ENCODE data around the gene PODXL2. TPM values are rescaled to one million over a fixed set of nuclear protein-coding genes. Genes with fewer than 3 reads are reported as not detected.
"Not testable (repeated sequence)": the region's sequence is repeated elsewhere in the genome, so short reads cannot be mapped to it uniquely, and the experiment has no call there.

The PODXL2 gene
- total RNA-seq, 1 donor from 2014 or later = 9.8 TPM

DNA sequence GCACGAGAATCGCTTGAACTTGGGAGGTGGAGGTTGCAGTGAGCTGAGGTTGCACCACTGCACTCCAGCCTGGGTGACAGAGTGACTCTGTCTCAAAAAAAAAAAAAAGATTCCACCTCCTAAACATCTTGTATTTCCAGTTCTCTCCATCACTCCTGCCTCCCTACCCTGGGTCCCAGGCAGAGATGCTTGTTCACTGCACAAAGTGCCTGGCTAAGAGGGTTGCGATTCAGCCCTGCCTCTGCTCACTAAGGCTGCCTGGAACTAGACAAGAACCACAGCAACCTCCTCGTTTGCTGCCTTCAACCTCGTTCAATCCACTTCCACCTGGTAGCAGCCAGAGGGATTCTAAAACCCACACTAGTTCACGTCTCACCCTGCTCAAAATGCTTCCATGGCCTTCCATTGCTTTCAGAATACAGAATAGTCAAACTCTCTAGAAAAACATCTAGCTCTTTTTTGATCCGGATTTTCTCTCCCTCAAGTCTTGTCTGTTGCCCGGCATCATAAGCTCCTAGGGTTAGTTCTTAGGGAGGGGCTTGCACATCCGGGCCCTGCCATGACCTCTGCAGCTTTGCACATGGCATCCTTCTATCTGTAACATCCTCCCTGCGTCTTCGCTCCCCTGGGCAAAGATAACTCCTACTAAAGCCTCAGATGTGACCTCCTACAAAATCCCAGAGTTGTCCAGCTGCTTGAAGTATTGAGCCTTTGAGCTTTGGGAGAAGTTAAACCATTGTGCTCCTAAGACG, 31.8 kb upstream of the PODXL2 start:
- peak overlapping the region; percentile 54 for H3K27ac Mint-ChIP-seq
- intact Hi-C loops (cut with micrococcal nuclease) = no loop called here

GRCh38 chr3:127598841-127599570, 30.0 kb upstream of the PODXL2 start:
- no peaks in the 10 kb centered on the region for H3K27me3 Mint-ChIP-seq
- no peak for DNase-seq
- peaks cover 33% of the 10 kb centered on the region for H3K36me3 Mint-ChIP-seq (ENCODE audit: low read depth)
- peaks cover 41% of the 10 kb centered on the region for H3K4me1 Mint-ChIP-seq
- H3K9me3 Mint-ChIP-seq = no peaks in the 10 kb centered on the region
- H3K27ac Mint-ChIP-seq = peak overlapping the region; percentile 95
- peak overlapping the region; percentile 90 for H3K4me3 Mint-ChIP-seq
- intact Hi-C loops (cut with micrococcal nuclease) = loop anchor here (1.0 to 2.0 kb wide), 3 partner anchors 9 to 454 kb away; partner anchors contain the start of genes ABTB1, SEC61A1 and TPRA1

More for the DNA sequence above, 31.8 kb upstream of the PODXL2 start:
- peak overlapping the region; percentile 90 for H3K4me3 Mint-ChIP-seq
- H3K36me3 Mint-ChIP-seq (ENCODE audit: low read depth) = peaks cover 26% of the 10 kb centered on the region
- H3K4me1 Mint-ChIP-seq = peaks cover 33% of the 10 kb centered on the region
- H3K27me3 Mint-ChIP-seq = no peaks in the 10 kb centered on the region
- DNase-seq = no peak
- no peaks in the 10 kb centered on the region for H3K9me3 Mint-ChIP-seq

DNA sequence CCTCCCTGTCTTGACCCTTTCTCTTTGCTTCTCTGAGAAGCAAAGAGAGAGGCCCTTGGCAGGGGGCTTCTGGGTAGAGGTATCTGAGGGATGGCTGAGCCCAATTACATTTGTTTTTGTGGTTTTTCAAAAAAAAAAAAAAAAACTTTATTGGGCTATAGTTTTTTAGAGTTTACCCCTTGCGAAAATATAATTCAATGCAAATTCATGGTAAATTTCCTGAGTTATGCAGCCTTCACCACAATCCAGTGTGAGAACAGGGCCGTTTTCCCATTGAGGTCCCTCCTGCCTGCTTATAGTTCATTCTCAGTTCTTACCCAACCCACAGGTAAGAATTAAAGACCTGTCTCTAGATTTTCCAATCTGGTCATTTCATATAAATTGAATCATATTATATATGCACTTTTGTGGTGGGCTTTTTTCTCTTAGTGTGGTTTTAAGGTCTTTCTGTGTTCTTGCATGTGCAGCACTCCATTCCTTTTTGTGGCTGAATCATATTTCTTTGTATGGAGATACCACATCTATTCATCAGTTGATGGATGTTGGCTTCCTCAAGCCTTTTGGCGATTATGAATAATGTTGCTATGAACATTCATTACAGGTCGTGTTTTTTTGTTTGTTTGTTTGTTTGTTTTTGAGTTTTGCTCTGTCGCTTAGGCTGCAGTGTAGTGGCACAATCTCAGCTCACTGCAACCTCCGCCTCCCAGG, 28.1 kb upstream of the PODXL2 start:
- Mint-ChIP-seq H3K4me3 (peak overlapping the region; percentile 24), H3K36me3 (ENCODE audit: low read depth) (peaks cover 47% of the 10 kb centered on the region), H3K9me3 (no peaks in the 10 kb centered on the region), H3K4me1 (peaks cover 43% of the 10 kb centered on the region), H3K27me3 (no peaks in the 10 kb centered on the region), H3K27ac (no peak overlapping the region)
- intact Hi-C loops (cut with micrococcal nuclease) = no loop called here
- DNase-seq = no peak

GRCh38 chr3:127604035-127604434, 24.9 kb upstream of the PODXL2 start:
- Mint-ChIP-seq H3K27me3 (no peaks in the 10 kb centered on the region), H3K27ac (peak overlapping the region; percentile 54), H3K9me3 (no peaks in the 10 kb centered on the region), H3K36me3 (ENCODE audit: low read depth) (peaks cover 69% of the 10 kb centered on the region), H3K4me3 (no peak overlapping the region), H3K4me1 (peaks cover 34% of the 10 kb centered on the region)
- intact Hi-C loops (cut with micrococcal nuclease) = no loop called here
- DNase-seq = no peak

- H3K27ac Mint-ChIP-seq = peak overlapping the region; percentile 29
Measured at GRCh38 chr3:127604546-127605165, 24.3 kb upstream of the PODXL2 start.

DNA sequence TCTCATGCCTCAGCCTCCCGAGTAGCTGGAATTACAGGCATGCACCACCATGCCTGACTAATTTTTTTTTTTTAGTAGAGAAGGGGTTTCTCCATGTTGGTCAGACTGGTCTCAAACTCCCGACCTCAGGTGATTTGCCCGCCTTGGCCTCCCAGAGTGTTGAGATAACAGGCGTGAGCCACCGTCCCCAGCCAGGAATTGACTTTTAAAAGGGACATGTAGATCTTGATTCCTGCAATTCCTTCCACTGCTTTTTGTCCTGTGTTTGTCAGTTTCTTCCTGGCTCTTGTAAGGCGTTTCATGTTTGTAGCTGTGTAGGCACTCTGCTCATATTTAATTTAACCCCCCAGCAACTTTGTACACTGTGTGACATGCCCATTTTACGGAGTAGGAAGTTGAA, 23.4 kb upstream of the PODXL2 start:
- H3K4me1 Mint-ChIP-seq = peaks cover 30% of the 10 kb centered on the region
- H3K9me3 Mint-ChIP-seq; DNase-seq; intact Hi-C loops (cut with micrococcal nuclease); H3K4me3 Mint-ChIP-seq; H3K27me3 Mint-ChIP-seq; H3K27ac Mint-ChIP-seq: not testable (repeated sequence)
- peaks cover 73% of the 10 kb centered on the region for H3K36me3 Mint-ChIP-seq (ENCODE audit: low read depth)

More at GRCh38 chr3:127604546-127605165, 24.3 kb upstream of the PODXL2 start:
- Mint-ChIP-seq H3K36me3 (ENCODE audit: low read depth) (peaks cover 69% of the 10 kb centered on the region), H3K4me1 (peaks cover 30% of the 10 kb centered on the region), H3K9me3 (no peaks in the 10 kb centered on the region), H3K27me3 (no peaks in the 10 kb centered on the region), H3K4me3 (no peak overlapping the region)
- no peak for DNase-seq
- intact Hi-C loops (cut with micrococcal nuclease) = no loop called here

DNA sequence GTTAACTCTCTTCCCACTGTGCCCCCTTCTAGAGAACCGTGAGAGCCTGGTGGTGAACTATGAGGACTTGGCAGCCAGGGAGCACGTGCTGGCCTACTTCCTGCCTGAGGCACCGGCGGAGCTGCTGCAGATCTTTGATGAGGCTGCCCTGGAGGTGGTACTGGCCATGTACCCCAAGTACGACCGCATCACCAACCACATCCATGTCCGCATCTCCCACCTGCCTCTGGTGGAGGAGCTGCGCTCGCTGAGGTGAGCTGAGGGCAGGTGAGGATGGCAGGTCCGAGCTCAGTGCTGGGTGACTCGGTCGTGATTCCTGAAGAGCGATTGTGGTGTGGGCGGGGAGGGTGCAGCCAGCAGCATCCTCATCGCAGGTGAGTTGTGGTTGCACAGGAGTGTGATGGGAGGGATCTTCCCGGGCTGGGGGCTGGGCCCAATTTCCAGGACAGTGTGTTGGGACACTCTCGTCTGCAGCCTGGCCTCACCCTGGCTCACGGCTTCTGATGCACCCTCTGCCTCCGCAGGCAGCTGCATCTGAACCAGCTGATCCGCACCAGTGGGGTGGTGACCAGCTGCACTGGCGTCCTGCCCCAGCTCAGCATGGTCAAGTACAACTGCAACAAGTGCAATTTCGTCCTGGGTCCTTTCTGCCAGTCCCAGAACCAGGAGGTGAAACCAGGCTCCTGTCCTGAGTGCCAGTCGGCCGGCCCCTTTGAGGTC, 22.7 kb upstream of the PODXL2 start:
- H3K27ac Mint-ChIP-seq = no peak overlapping the region
- no peaks in the 10 kb centered on the region for H3K9me3 Mint-ChIP-seq
- H3K36me3 Mint-ChIP-seq (ENCODE audit: low read depth) = peaks cover 73% of the 10 kb centered on the region
- no peaks in the 10 kb centered on the region for H3K27me3 Mint-ChIP-seq
- intact Hi-C loops (cut with micrococcal nuclease) = no loop called here
- no peak for DNase-seq
- H3K4me3 Mint-ChIP-seq = no peak overlapping the region
- peaks cover 27% of the 10 kb centered on the region for H3K4me1 Mint-ChIP-seq

- Mint-ChIP-seq H3K36me3 (ENCODE audit: low read depth) (peaks cover 71% of the 10 kb centered on the region), H3K27ac (no peak overlapping the region), H3K4me1 (peaks cover 22% of the 10 kb centered on the region), H3K9me3 (no peaks in the 10 kb centered on the region), H3K4me3 (no peak overlapping the region), H3K27me3 (no peaks in the 10 kb centered on the region)
- intact Hi-C loops (cut with micrococcal nuclease) = no loop called here
- no peak for DNase-seq
Measured at GRCh38 chr3:127606981-127607595, 21.9 kb upstream of the PODXL2 start.

DNA sequence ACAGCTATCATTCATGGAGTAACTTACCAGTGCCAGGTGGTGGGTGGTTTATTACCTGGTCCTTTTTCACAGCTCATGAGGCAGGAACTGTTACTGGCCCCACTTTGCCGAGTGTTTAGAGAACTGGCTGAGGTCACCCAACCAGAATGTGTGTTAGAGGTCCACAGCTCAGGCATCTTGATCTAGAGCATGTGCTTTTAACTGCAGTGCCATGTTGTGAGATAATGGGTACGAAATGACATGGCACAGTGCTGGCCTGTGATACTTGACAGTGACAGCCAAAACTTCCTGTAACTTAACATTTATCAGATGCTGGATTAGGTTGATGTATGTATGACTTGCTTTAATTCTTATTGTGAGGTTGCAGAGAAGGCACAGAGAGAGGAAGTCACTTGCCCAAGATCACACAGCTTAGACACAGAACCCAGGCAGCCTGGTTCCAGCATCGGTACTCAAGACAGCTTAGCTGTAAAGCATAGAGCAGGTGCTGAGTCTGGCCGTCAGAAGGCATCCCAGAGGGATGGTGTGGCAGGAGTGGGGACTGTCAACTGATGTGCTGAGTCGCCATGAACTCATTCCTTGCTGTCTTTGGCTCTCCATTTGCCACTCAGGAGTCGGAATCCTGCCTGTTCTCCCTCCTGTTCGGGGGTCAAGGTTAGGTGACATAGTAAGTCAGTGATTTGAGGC, 21.2 kb upstream of the PODXL2 start:
- H3K9me3 Mint-ChIP-seq = no peaks in the 10 kb centered on the region
- intact Hi-C loops (cut with micrococcal nuclease) = no loop called here
- H3K4me3 Mint-ChIP-seq = no peak overlapping the region
- peaks cover 20% of the 10 kb centered on the region for H3K4me1 Mint-ChIP-seq
- no peaks in the 10 kb centered on the region for H3K27me3 Mint-ChIP-seq
- H3K27ac Mint-ChIP-seq = peak overlapping the region; percentile 1
- DNase-seq = no peak
- peaks cover 71% of the 10 kb centered on the region for H3K36me3 Mint-ChIP-seq (ENCODE audit: low read depth)

GRCh38 chr3:127608362-127608718, 20.6 kb upstream of the PODXL2 start:
- Mint-ChIP-seq H3K9me3 (no peaks in the 10 kb centered on the region), H3K36me3 (ENCODE audit: low read depth) (peaks cover 75% of the 10 kb centered on the region), H3K27ac (no peak overlapping the region), H3K27me3 (no peaks in the 10 kb centered on the region), H3K4me3 (no peak overlapping the region), H3K4me1 (peaks cover 24% of the 10 kb centered on the region)
- no peak for DNase-seq
- intact Hi-C loops (cut with micrococcal nuclease) = no loop called here

- no peak overlapping the region for H3K27ac Mint-ChIP-seq
- intact Hi-C loops (cut with micrococcal nuclease) = no loop called here
- peaks cover 24% of the 10 kb centered on the region for H3K4me1 Mint-ChIP-seq
- no peaks in the 10 kb centered on the region for H3K9me3 Mint-ChIP-seq
- peaks cover 78% of the 10 kb centered on the region for H3K36me3 Mint-ChIP-seq (ENCODE audit: low read depth)
- DNase-seq = no peak
- no peak overlapping the region for H3K4me3 Mint-ChIP-seq
- H3K27me3 Mint-ChIP-seq = no peaks in the 10 kb centered on the region
Measured at GRCh38 chr3:127610105-127610504, 18.9 kb upstream of the PODXL2 start.

DNA sequence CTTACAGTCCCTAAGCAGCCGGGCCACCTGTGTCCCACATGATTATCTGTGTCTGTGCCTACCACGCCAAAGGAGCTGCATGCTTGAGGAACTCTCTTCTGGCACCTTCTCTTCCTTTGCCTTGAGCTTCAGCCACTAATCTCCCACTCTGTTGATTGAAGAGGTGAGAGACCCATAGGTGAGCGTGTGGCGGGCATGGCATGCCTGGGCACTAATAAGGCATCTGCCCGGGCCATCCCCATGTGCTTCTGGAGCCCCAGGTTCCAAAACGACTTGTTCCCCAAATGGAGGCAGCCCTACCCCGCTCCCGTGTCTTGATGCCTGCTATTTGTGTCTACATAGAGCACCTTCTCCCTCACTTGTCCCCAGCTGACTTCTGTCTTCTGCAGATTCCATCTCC, 17.7 kb upstream of the PODXL2 start:
- peaks cover 30% of the 10 kb centered on the region for H3K4me1 Mint-ChIP-seq
- no peaks in the 10 kb centered on the region for H3K27me3 Mint-ChIP-seq
- no peak for DNase-seq
- no peak overlapping the region for H3K27ac Mint-ChIP-seq
- no peak overlapping the region for H3K4me3 Mint-ChIP-seq
- intact Hi-C loops (cut with micrococcal nuclease) = no loop called here
- peaks cover 81% of the 10 kb centered on the region for H3K36me3 Mint-ChIP-seq (ENCODE audit: low read depth)
- H3K9me3 Mint-ChIP-seq = no peaks in the 10 kb centered on the region

Data from activated CD4-positive, alpha-beta T cell treated with anti-CD3 and anti-CD28 coated beads, Interleukin-2, amount 10 ng/mL, durations not matched to agents 24 days and 14 days (primary cell).